Tibial nerve (tissue), 3 donors: Measurements from ENCODE around the gene NLRP12.

ENCODE experiments used
- POLR2A ChIP-seq, 2 donors: fragments of 450-650 bp; IDR thresholded peaks; one replicate each; pipeline ENCODE4 v1.6.1; 2017; ENCODE audit warnings: antibody characterized with exemption in 2 of 2, mild to moderate bottlenecking in 2 of 2, moderate library complexity in 2 of 2
- TF ChIP-seq, protein P1 (sequence below), 5 experiments: fragments of 200-600 bp in 3 of 5; fragments of 450-650 bp in 2 of 5; sonication (generic) in 3 of 5; IDR thresholded peaks; one replicate each; pipeline ENCODE4 v1.5.1; 2016 to 2019; ENCODE audit warnings: antibody characterized with exemption in 5 of 5, mild to moderate bottlenecking in 3 of 5, moderate library complexity in 2 of 5

DNA sequence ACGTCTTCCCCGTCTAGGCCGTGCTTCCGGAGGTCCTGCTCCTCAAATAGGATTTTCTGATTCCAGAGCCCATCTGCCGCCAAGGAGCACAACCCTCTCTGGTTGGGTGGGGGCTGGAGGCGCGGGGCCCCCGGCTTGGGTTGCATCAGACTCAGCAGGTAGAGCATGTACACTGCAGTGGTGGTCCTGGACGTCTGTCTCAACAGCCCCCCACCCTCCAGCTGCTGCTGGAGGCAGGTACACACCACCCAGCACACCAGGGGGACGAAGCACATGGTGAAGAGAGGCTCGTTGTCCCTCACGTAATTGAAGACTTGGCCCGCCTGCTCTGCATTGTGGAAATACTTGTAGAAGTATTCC is 13.9 kb downstream of the NLRP12 start:
- TF ChIP-seq, protein P1, sequence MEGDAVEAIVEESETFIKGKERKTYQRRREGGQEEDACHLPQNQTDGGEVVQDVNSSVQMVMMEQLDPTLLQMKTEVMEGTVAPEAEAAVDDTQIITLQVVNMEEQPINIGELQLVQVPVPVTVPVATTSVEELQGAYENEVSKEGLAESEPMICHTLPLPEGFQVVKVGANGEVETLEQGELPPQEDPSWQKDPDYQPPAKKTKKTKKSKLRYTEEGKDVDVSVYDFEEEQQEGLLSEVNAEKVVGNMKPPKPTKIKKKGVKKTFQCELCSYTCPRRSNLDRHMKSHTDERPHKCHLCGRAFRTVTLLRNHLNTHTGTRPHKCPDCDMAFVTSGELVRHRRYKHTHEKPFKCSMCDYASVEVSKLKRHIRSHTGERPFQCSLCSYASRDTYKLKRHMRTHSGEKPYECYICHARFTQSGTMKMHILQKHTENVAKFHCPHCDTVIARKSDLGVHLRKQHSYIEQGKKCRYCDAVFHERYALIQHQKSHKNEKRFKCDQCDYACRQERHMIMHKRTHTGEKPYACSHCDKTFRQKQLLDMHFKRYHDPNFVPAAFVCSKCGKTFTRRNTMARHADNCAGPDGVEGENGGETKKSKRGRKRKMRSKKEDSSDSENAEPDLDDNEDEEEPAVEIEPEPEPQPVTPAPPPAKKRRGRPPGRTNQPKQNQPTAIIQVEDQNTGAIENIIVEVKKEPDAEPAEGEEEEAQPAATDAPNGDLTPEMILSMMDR (IDR thresholded peaks at IDR 0.05) = no peak
- no peak for TF ChIP-seq POLR2A (IDR thresholded peaks at IDR 0.05)
